Activated CD4-positive, alpha-beta memory T cell treated with anti-CD3 and anti-CD28 coated beads for 36 hours (primary cell): ENCODE results near the gene MFN2. TPM values are rescaled to one million over a fixed set of nuclear protein-coding genes. Genes with fewer than 3 reads are reported as not detected.
A peak's percentile ranks its signal among the peaks of the same experiment; 100 is the strongest.

Experiments used
- CTCF ChIA-PET: fragments of 350-600 bp; sonication (Branson Sonifier 250); formaldehyde crosslinking; loops from one replicate; lab custom pipeline; 2021; ENCODE audit warnings: antibody characterized with exemption, inconsistent platforms; lab: Charles Lee
- POLR2A ChIA-PET: fragments of 350-600 bp; sonication (Branson Sonifier 250); formaldehyde crosslinking; loops from one replicate; lab custom pipeline; 2021; ENCODE audit warnings: antibody characterized with exemption; lab: Charles Lee
- DNase-seq: peaks from one replicate; pipeline ENCODE4 v3.0.0-alpha.2; 2020
- H3K27ac Mint-ChIP-seq: one replicate; pipeline ENCODE4 v1.8.0; 2021; ENCODE audit warnings: mixed read lengths
- H3K27me3 Mint-ChIP-seq: one replicate; pipeline ENCODE4 v1.8.0; 2021; ENCODE audit warnings: mixed read lengths
- H3K36me3 Mint-ChIP-seq: one replicate; pipeline ENCODE4 v1.8.0; 2021; ENCODE audit warnings: mixed read lengths
- H3K4me1 Mint-ChIP-seq: one replicate; pipeline ENCODE4 v1.8.0; 2021; ENCODE audit warnings: low read depth, mixed read lengths
- H3K4me3 Mint-ChIP-seq: one replicate; pipeline ENCODE4 v1.8.0; 2021; ENCODE audit warnings: mild to moderate bottlenecking, mixed read lengths
- H3K9me3 Mint-ChIP-seq: one replicate; pipeline ENCODE4 v1.8.0; 2021; ENCODE audit warnings: mixed read lengths
- intact Hi-C: fragments of 100-400 bp; cut with micrococcal nuclease; formaldehyde crosslinking; loops from one replicate; pipeline ENCODE4 v1.15.1; 2023
- microRNA-seq: library from miRNA; unstranded; fragments of <30 nt; microRNA quantifications from one replicate; pipeline ENCODE4 v1.2.0, GENCODE V29; 2022; ENCODE audit warnings: borderline number of aligned reads, borderline microRNAs expressed, borderline replicate concordance
- total RNA-seq, 2 experiments: library from RNA; stranded (reverse); gene quantifications; one replicate each; pipeline ENCODE4 v1.2.3, GENCODE V29; 2021

MFN2 gene
- total RNA-seq, 2 experiments from 2014 or later, result 52.0 to 58.1 TPM

GRCh38 chr1:12057382-12057781, 77.1 kb downstream of the MFN2 start:
- peaks cover 80% of the 10 kb centered on the region for H3K4me1 Mint-ChIP-seq
- peak overlapping the region; percentile 72 for H3K27ac Mint-ChIP-seq
- POLR2A ChIA-PET, result interaction anchor here (1.3 to 4.4 kb wide), 6 partner anchors 10 to 149 kb away, joined by 3 to 23 read pairs (median 13); partner anchors contain the start of gene MIIP
- peaks cover 3% of the 10 kb centered on the region for H3K36me3 Mint-ChIP-seq
- H3K4me3 Mint-ChIP-seq, result no peak overlapping the region
- intact Hi-C loops, result no loop called here
- peak; percentile 81 for DNase-seq
- no peaks in the 10 kb centered on the region for H3K9me3 Mint-ChIP-seq
- CTCF ChIA-PET, result interaction anchor here (0.8 to 2.5 kb wide), 7 partner anchors 8 to 22 kb away, joined by 3 to 17 read pairs (median 3); no protein-coding TSS in a partner anchor
- peaks cover 5% of the 10 kb centered on the region for H3K27me3 Mint-ChIP-seq

GRCh38 chr1:12057940-12058687, 77.9 kb downstream of the MFN2 start:
- no peak overlapping the region for H3K4me3 Mint-ChIP-seq
- no peak overlapping the region for H3K27ac Mint-ChIP-seq
- POLR2A ChIA-PET, result interaction anchor here (1.3 to 4.4 kb wide), 5 partner anchors 9 to 150 kb away, joined by 3 to 23 read pairs (median 17); partner anchors contain the start of gene MIIP
- H3K4me1 Mint-ChIP-seq, result peaks cover 77% of the 10 kb centered on the region
- H3K9me3 Mint-ChIP-seq, result no peaks in the 10 kb centered on the region
- intact Hi-C loops, result no loop called here
- DNase-seq, result no peak
- peaks cover 3% of the 10 kb centered on the region for H3K36me3 Mint-ChIP-seq
- peaks cover 9% of the 10 kb centered on the region for H3K27me3 Mint-ChIP-seq
- CTCF ChIA-PET, result interaction anchor here (0.8 to 1.2 kb wide), 4 partner anchors 10 to 21 kb away, joined by 3 to 5 read pairs (median 3); no protein-coding TSS in a partner anchor

- H3K36me3 Mint-ChIP-seq, result peaks cover 8% of the 10 kb centered on the region
- POLR2A ChIA-PET, result interaction anchor here (0.8 to 2.8 kb wide), 6 partner anchors 8 to 150 kb away, joined by 3 to 16 read pairs (median 5); partner anchors contain the start of gene MIIP
- peak overlapping the region; percentile 24 for H3K4me3 Mint-ChIP-seq
- intact Hi-C loops, result no loop called here
- H3K9me3 Mint-ChIP-seq, result no peaks in the 10 kb centered on the region
- CTCF ChIA-PET, result interaction anchor here (0.8 to 2.5 kb wide), 3 partner anchors 8 to 20 kb away, joined by 3 to 10 read pairs (median 3); no protein-coding TSS in a partner anchor
- H3K27me3 Mint-ChIP-seq, result peaks cover 16% of the 10 kb centered on the region
- H3K4me1 Mint-ChIP-seq, result peaks cover 79% of the 10 kb centered on the region
- peak overlapping the region; percentile 78 for H3K27ac Mint-ChIP-seq
- DNase-seq, result no peak
Measured at GRCh38 chr1:12059226-12059625, 79.0 kb downstream of the MFN2 start.

- ChIA-PET POLR2A (interaction anchor here (0.8 to 2.8 kb wide), 6 partner anchors 8 to 151 kb away, joined by 3 to 16 read pairs (median 5); partner anchors contain the start of gene MIIP), CTCF (interaction anchor here (0.8 to 2.5 kb wide), 3 partner anchors 8 to 20 kb away, joined by 3 to 10 read pairs (median 3); no protein-coding TSS in a partner anchor)
- Mint-ChIP-seq H3K9me3 (no peaks in the 10 kb centered on the region), H3K27me3 (peaks cover 19% of the 10 kb centered on the region), H3K4me3 (peak overlapping the region; percentile 24), H3K4me1 (peaks cover 79% of the 10 kb centered on the region), H3K36me3 (peaks cover 13% of the 10 kb centered on the region), H3K27ac (peak overlapping the region; percentile 78)
- peak; percentile 76 for DNase-seq
- intact Hi-C loops, result loop anchor here (1.0 to 2.0 kb wide), 2 partner anchors 8 to 13 kb away; no protein-coding TSS in a partner anchor
Measured at GRCh38 chr1:12059722-12060464, 79.6 kb downstream of the MFN2 start.

GRCh38 chr1:12060500-12060899, 80.3 kb downstream of the MFN2 start:
- no peak for DNase-seq
- intact Hi-C loops, result loop anchor here (1.0 to 2.0 kb wide), 2 partner anchors 8 to 14 kb away; no protein-coding TSS in a partner anchor
- Mint-ChIP-seq H3K4me1 (peaks cover 77% of the 10 kb centered on the region), H3K36me3 (peaks cover 13% of the 10 kb centered on the region), H3K27ac (no peak overlapping the region), H3K27me3 (peaks cover 20% of the 10 kb centered on the region), H3K4me3 (no peak overlapping the region), H3K9me3 (no peaks in the 10 kb centered on the region)
- CTCF ChIA-PET, result interaction anchor here (2.5 kb wide), 1 partner anchor 19 kb away, joined by 10 read pairs; no protein-coding TSS in a partner anchor
- POLR2A ChIA-PET, result interaction anchor here (2.8 kb wide), 1 partner anchor 152 kb away, joined by 16 read pairs; no protein-coding TSS in a partner anchor

Small RNA genes lying within 50 kb of the gene (microRNA-seq; reads per million reads assigned to microRNA genes)
- 1.6 reads per million for gene MIR6729

Other genes with a start within 250 kb of the MFN2 start
- 10 to 100 TPM; 16.5 to 18.0 TPM for gene AGTRAP, start 244.3 kb upstream of the MFN2 start, total RNA-seq
- gene C1orf167, start 218.3 kb upstream of the MFN2 start, total RNA-seq, result not detected
- gene MTHFR, start 174.5 kb upstream of the MFN2 start, total RNA-seq, result 10 to 100 TPM; 12.8 to 13.3 TPM
- 10 to 100 TPM; 11.3 to 11.6 TPM for gene CLCN6, start 174.3 kb upstream of the MFN2 start, total RNA-seq
- gene NPPA, start 132.7 kb upstream of the MFN2 start, total RNA-seq, result not detected
- gene NPPB, start 121.5 kb upstream of the MFN2 start, total RNA-seq, result not detected
- 10 to 100 TPM; 22.9 to 23.4 TPM for gene KIAA2013, start 54.0 kb upstream of the MFN2 start, total RNA-seq
- 10 to 100 TPM; 11.0 to 13.5 TPM for gene PLOD1, start 45.7 kb upstream of the MFN2 start, total RNA-seq
- 10 to 100 TPM; 46.1 to 47.9 TPM for gene MIIP, start 39.1 kb downstream of the MFN2 start, total RNA-seq
- gene TNFRSF8, start 82.9 kb downstream of the MFN2 start, total RNA-seq, result 10 to 100 TPM; 31.1 to 33.2 TPM
- 100 to 1,000 TPM; 201 to 211 TPM for gene TNFRSF1B, start 186.5 kb downstream of the MFN2 start, total RNA-seq
- 10 to 100 TPM; 25.0 to 25.4 TPM for gene VPS13D, start 249.6 kb downstream of the MFN2 start, total RNA-seq